Stomach smooth muscle (tissue), 2 donors: ENCODE measurements around the gene CCS.

Experiments used
- H3K27ac ChIP-seq: one replicate; pipeline ENCODE4 v1.7.0; 2013; ENCODE audit warnings: mild to moderate bottlenecking, low read length, inconsistent platforms
- H3K27me3 ChIP-seq, 2 donors: one replicate each; pipeline ENCODE4 v1.7.0; 2013; ENCODE audit warnings: low read length in 2 of 2; ENCODE audit not compliant: insufficient read depth in 2 of 2, control insufficient read depth in 1 of 2
- H3K36me3 ChIP-seq, 2 donors: one replicate each; pipeline ENCODE4 v1.7.0; 2013; ENCODE audit warnings: low read length in 2 of 2; ENCODE audit not compliant: control insufficient read depth in 2 of 2, insufficient read depth in 2 of 2
- H3K4me1 ChIP-seq: one replicate; pipeline ENCODE4 v1.7.0; 2013; ENCODE audit warnings: low read length; ENCODE audit not compliant: control insufficient read depth, insufficient read depth
- H3K4me3 ChIP-seq, 2 donors: one replicate each; pipeline ENCODE4 v1.7.0; 2013; ENCODE audit warnings: low read length in 2 of 2
- H3K9ac ChIP-seq, 2 donors: one replicate each; pipeline ENCODE4 v1.7.0; 2013; ENCODE audit warnings: low read length in 2 of 2, mild to moderate bottlenecking in 1 of 2
- H3K9me3 ChIP-seq, 2 donors: one replicate each; pipeline ENCODE4 v1.7.0; 2013; ENCODE audit warnings: low read length in 2 of 2; ENCODE audit not compliant: control insufficient read depth in 2 of 2
- donor health status: healthy.
- donor health status: Pancreatic carcinoma.

The CCS gene

GRCh38 chr11:66549696-66550095 is 43.3 kb upstream of the CCS start:
- H3K9ac ChIP-seq: no peak overlapping the region
- H3K9me3 ChIP-seq: no peaks in the 10 kb centered on the region
- H3K4me3 ChIP-seq: no peak overlapping the region
- no peaks in the 10 kb centered on the region for H3K36me3 ChIP-seq
- H3K27me3 ChIP-seq: no peaks in the 10 kb centered on the region
- peaks cover 19% of the 10 kb centered on the region for H3K4me1 ChIP-seq
- no peak overlapping the region for H3K27ac ChIP-seq

- no peak overlapping the region for H3K4me3 ChIP-seq
- no peak overlapping the region for H3K27ac ChIP-seq
- H3K9me3 ChIP-seq: no peaks in the 10 kb centered on the region
- no peak overlapping the region for H3K9ac ChIP-seq
- H3K27me3 ChIP-seq: peaks cover 0 to 3% of the 10 kb centered on the region in 2 donors
- H3K4me1 ChIP-seq: peaks cover 10% of the 10 kb centered on the region
- H3K36me3 ChIP-seq: no peaks in the 10 kb centered on the region
Measured at GRCh38 chr11:66550887-66551286, 42.1 kb upstream of the CCS start.

- Histone ChIP-seq H3K4me3 (no peak overlapping the region), H3K4me1 (peaks cover 10% of the 10 kb centered on the region), H3K9ac (no peak overlapping the region), H3K36me3 (no peaks in the 10 kb centered on the region), H3K9me3 (no peaks in the 10 kb centered on the region), H3K27ac (no peak overlapping the region), H3K27me3 (peaks cover 0 to 5% of the 10 kb centered on the region in 2 donors)
Measured at GRCh38 chr11:66554602-66555001, 38.4 kb upstream of the CCS start.

GRCh38 chr11:66555416-66555815 is 37.6 kb upstream of the CCS start:
- H3K9me3 ChIP-seq: no peaks in the 10 kb centered on the region
- H3K4me3 ChIP-seq: no peak overlapping the region
- peaks cover 0 to 5% of the 10 kb centered on the region in 2 donors for H3K27me3 ChIP-seq
- H3K27ac ChIP-seq: no peak overlapping the region
- H3K4me1 ChIP-seq: peaks cover 10% of the 10 kb centered on the region
- H3K36me3 ChIP-seq: no peaks in the 10 kb centered on the region
- H3K9ac ChIP-seq: no peak overlapping the region

GRCh38 chr11:66556086-66556485 is 36.9 kb upstream of the CCS start:
- H3K4me3 ChIP-seq: no peak overlapping the region
- H3K9ac ChIP-seq: no peak overlapping the region
- peaks cover 10% of the 10 kb centered on the region for H3K4me1 ChIP-seq
- no peaks in the 10 kb centered on the region for H3K36me3 ChIP-seq
- no peak overlapping the region for H3K27ac ChIP-seq
- H3K27me3 ChIP-seq: peaks cover 0 to 5% of the 10 kb centered on the region in 2 donors
- no peaks in the 10 kb centered on the region for H3K9me3 ChIP-seq

GRCh38 chr11:66557733-66558326 is 35.2 kb upstream of the CCS start:
- Histone ChIP-seq H3K4me1 (peaks cover 10% of the 10 kb centered on the region), H3K9ac (no peak overlapping the region), H3K27ac (no peak overlapping the region), H3K9me3 (no peaks in the 10 kb centered on the region), H3K4me3 (no peak overlapping the region), H3K36me3 (no peaks in the 10 kb centered on the region), H3K27me3 (peaks cover 0 to 5% of the 10 kb centered on the region in 2 donors)

GRCh38 chr11:66559142-66559865 is 33.7 kb upstream of the CCS start:
- Histone ChIP-seq H3K4me1 (peaks cover 10% of the 10 kb centered on the region), H3K27ac (no peak overlapping the region), H3K4me3 (peak overlapping the region in 1 of 2 donors; percentile 22), H3K9ac (no peak overlapping the region), H3K36me3 (no peaks in the 10 kb centered on the region), H3K27me3 (peaks cover 0 to 5% of the 10 kb centered on the region in 2 donors), H3K9me3 (no peaks in the 10 kb centered on the region)

GRCh38 chr11:66559866-66560676 is 32.9 kb upstream of the CCS start:
- peaks cover 0 to 6% of the 10 kb centered on the region in 2 donors for H3K36me3 ChIP-seq
- H3K4me3 ChIP-seq: no peak overlapping the region
- H3K9me3 ChIP-seq: no peaks in the 10 kb centered on the region
- peaks cover 0 to 5% of the 10 kb centered on the region in 2 donors for H3K27me3 ChIP-seq
- no peak overlapping the region for H3K9ac ChIP-seq
- H3K4me1 ChIP-seq: peaks cover 10% of the 10 kb centered on the region
- H3K27ac ChIP-seq: no peak overlapping the region

GRCh38 chr11:66561178-66561974 is 31.6 kb upstream of the CCS start:
- no peaks in the 10 kb centered on the region for H3K27me3 ChIP-seq
- H3K9me3 ChIP-seq: no peaks in the 10 kb centered on the region
- H3K27ac ChIP-seq: no peak overlapping the region
- H3K4me3 ChIP-seq: no peak overlapping the region
- peaks cover 6 to 8% of the 10 kb centered on the region in 2 donors for H3K36me3 ChIP-seq
- H3K4me1 ChIP-seq: peaks cover 10% of the 10 kb centered on the region
- no peak overlapping the region for H3K9ac ChIP-seq

- no peaks in the 10 kb centered on the region for H3K27me3 ChIP-seq
- peaks cover 10% of the 10 kb centered on the region for H3K4me1 ChIP-seq
- H3K9ac ChIP-seq: no peak overlapping the region
- H3K36me3 ChIP-seq: peaks cover 6 to 8% of the 10 kb centered on the region in 2 donors
- no peak overlapping the region for H3K4me3 ChIP-seq
- H3K27ac ChIP-seq: no peak overlapping the region
- no peaks in the 10 kb centered on the region for H3K9me3 ChIP-seq
Measured at GRCh38 chr11:66561975-66562248, 31.1 kb upstream of the CCS start.
